Natural killer cell (primary cell): ENCODE measurements around the gene PNMA8A. TPM values are rescaled to one million over a fixed set of nuclear protein-coding genes. Genes with fewer than 3 reads are reported as not detected.
"Not testable (repeated sequence)": the region's sequence is repeated elsewhere in the genome, so short reads cannot be mapped to it uniquely, and the experiment has no call there.

Experiments
- ATAC-seq, 3 donors: fragments of 150-1000 bp in 2 of 3; fragments of 200-7000 bp in 1 of 3; cut with Tn5 transposase; 1 replicate in 1 of 3; 2 replicates in 2 of 3; pipeline ENCODE4 v1.10.0; 2021; ENCODE audit warnings: mild to moderate bottlenecking in 2 of 3, moderate library complexity in 2 of 3
- DNase-seq, 2 donors: peaks; one replicate each; pipeline versions ENCODE4 v3.0.0 to v3.0.0-alpha.2; 2013 to 2021; ENCODE audit warnings: mixed read lengths in 1 of 2
- H3K27ac ChIP-seq: one replicate; pipeline ENCODE4 v1.5.1; 2013; ENCODE audit warnings: mild to moderate bottlenecking, low read length
- H3K27me3 ChIP-seq: one replicate; pipeline ENCODE4 v1.6.1; 2013; ENCODE audit warnings: low read length; ENCODE audit not compliant: control insufficient read depth, insufficient read depth
- H3K36me3 ChIP-seq: one replicate; pipeline ENCODE4 v1.6.1; 2013; ENCODE audit warnings: low read length; ENCODE audit not compliant: control insufficient read depth, insufficient read depth
- H3K4me1 ChIP-seq: one replicate; pipeline ENCODE4 v1.6.1; 2013; ENCODE audit warnings: low read length; ENCODE audit not compliant: control insufficient read depth, insufficient read depth
- H3K4me3 ChIP-seq: one replicate; pipeline ENCODE4 v1.5.1; 2013; ENCODE audit warnings: low read length
- H3K9me3 ChIP-seq: one replicate; pipeline ENCODE4 v1.6.1; 2013; ENCODE audit warnings: low read length; ENCODE audit not compliant: control insufficient read depth, insufficient read depth
- H3K27ac Mint-ChIP-seq, 2 donors: one replicate each; pipeline ENCODE4 v1.8.0; 2022; ENCODE audit warnings: mild to moderate bottlenecking in 2 of 2, mixed read lengths in 2 of 2, moderate library complexity in 1 of 2
- H3K27me3 Mint-ChIP-seq, 2 donors: one replicate each; pipeline ENCODE4 v1.8.0; 2022; ENCODE audit warnings: low read depth in 2 of 2, mixed read lengths in 2 of 2
- H3K36me3 Mint-ChIP-seq: one replicate; pipeline ENCODE4 v1.8.0; 2022; ENCODE audit warnings: mixed read lengths
- H3K4me1 Mint-ChIP-seq, 2 donors: one replicate each; pipeline ENCODE4 v1.8.0; 2022; ENCODE audit warnings: mixed read lengths in 2 of 2
- H3K4me3 Mint-ChIP-seq: one replicate; pipeline ENCODE4 v1.8.0; 2022; ENCODE audit warnings: mild to moderate bottlenecking, moderate library complexity, mixed read lengths
- H3K9me3 Mint-ChIP-seq, 2 donors: one replicate each; pipeline ENCODE4 v1.8.0; 2022; ENCODE audit warnings: mixed read lengths in 2 of 2
- WGBS: methylation state at CpG from one replicate; pipeline ENCODE4 v1.1.7; 2013; ENCODE audit warnings: missing lambda C conversion rate; ENCODE audit not compliant: insufficient coverage; 5-methylcytosine and 5-hydroxymethylcytosine counted together
- intact Hi-C: fragments of 100-400 bp; cut with micrococcal nuclease; formaldehyde crosslinking; loops from one replicate; pipeline ENCODE4 v1.14.2; 2022
- total RNA-seq, 4 donors: library from RNA; stranded (reverse); fragments of 120-200 nt in 1 of 4; gene quantifications; one replicate each; pipeline versions ENCODE4 v1.2.3 to v1.2.4, GENCODE V29; 2013 to 2022
- TF ChIP-seq, protein P1 (sequence below): fragments of 200-600 bp; IDR thresholded peaks from one replicate; pipeline ENCODE4 v1.8.0; 2022; ENCODE audit warnings: antibody characterized with exemption

PNMA8A gene
- total RNA-seq, 3 donors from 2014 or later (not counting 1 experiment from before 2014, with no cell fraction given) = not detected

- no peak overlapping the region for H3K27ac ChIP-seq
- ATAC-seq = no peak
- Mint-ChIP-seq H3K27ac (no peak overlapping the region), H3K4me3 (no peak overlapping the region), H3K9me3 (no peaks in the 10 kb centered on the region), H3K27me3 (peaks cover 5 to 8% of the 10 kb centered on the region in 2 donors), H3K36me3 (no peaks in the 10 kb centered on the region), H3K4me1 (peaks cover 0 to 4% of the 10 kb centered on the region in 2 donors)
- H3K4me1 ChIP-seq = no peaks in the 10 kb centered on the region
- DNase-seq = no peak
- no peaks in the 10 kb centered on the region for H3K9me3 ChIP-seq
- intact Hi-C loops = no loop called here
- no peaks in the 10 kb centered on the region for H3K27me3 ChIP-seq
- no peaks in the 10 kb centered on the region for H3K36me3 ChIP-seq
- TF ChIP-seq, protein P1, sequence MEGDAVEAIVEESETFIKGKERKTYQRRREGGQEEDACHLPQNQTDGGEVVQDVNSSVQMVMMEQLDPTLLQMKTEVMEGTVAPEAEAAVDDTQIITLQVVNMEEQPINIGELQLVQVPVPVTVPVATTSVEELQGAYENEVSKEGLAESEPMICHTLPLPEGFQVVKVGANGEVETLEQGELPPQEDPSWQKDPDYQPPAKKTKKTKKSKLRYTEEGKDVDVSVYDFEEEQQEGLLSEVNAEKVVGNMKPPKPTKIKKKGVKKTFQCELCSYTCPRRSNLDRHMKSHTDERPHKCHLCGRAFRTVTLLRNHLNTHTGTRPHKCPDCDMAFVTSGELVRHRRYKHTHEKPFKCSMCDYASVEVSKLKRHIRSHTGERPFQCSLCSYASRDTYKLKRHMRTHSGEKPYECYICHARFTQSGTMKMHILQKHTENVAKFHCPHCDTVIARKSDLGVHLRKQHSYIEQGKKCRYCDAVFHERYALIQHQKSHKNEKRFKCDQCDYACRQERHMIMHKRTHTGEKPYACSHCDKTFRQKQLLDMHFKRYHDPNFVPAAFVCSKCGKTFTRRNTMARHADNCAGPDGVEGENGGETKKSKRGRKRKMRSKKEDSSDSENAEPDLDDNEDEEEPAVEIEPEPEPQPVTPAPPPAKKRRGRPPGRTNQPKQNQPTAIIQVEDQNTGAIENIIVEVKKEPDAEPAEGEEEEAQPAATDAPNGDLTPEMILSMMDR = no peak
- 63% methylated on average over 1 of the region's 1 CpG for WGBS
- H3K4me3 ChIP-seq = no peak overlapping the region
Observed at GRCh38 chr19:46441866-46442265, 29.5 kb downstream of the PNMA8A start.

- H3K4me3 ChIP-seq, H3K27ac Mint-ChIP-seq, H3K27me3 ChIP-seq, H3K9me3 Mint-ChIP-seq, intact Hi-C loops, H3K36me3 Mint-ChIP-seq, H3K4me3 Mint-ChIP-seq, H3K4me1 Mint-ChIP-seq, DNase-seq, H3K36me3 ChIP-seq, ATAC-seq, H3K27ac ChIP-seq, H3K4me1 ChIP-seq, H3K9me3 ChIP-seq: not testable (repeated sequence)
- 100% methylated on average over 4 of the region's 4 CpGs for WGBS
- H3K27me3 Mint-ChIP-seq = peaks cover 7 to 14% of the 10 kb centered on the region in 2 donors
Observed at GRCh38 chr19:46435689-46436088, 35.7 kb downstream of the PNMA8A start.

DNA sequence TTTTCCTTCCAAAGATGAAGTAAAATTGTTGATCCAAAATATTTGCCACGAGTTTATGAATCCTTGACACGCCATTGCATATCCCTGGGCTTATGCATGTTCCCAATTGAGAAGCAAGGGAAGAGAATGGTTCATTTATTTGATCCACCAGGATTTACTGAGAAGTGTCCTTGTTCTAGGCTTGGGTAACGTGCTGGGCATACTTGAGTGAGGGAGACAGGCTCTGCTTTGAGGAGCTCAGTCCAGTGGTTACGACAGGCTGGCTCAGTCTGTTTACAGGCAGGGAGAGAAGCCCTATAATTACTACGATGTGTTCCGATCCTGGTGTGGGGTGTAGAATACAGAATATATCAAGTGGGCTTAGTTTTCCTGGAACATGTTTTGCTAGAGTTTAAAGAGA lies 36.4 kb downstream of the PNMA8A start:
- ATAC-seq = no peak
- Mint-ChIP-seq H3K9me3 (no peaks in the 10 kb centered on the region), H3K27me3 (peaks cover 14% of the 10 kb centered on the region in 2 donors), H3K4me1 (peaks cover 0 to 5% of the 10 kb centered on the region in 2 donors), H3K4me3 (no peak overlapping the region), H3K27ac (no peak overlapping the region), H3K36me3 (no peaks in the 10 kb centered on the region)
- H3K4me3 ChIP-seq = no peak overlapping the region
- WGBS = 70% methylated on average over 6 of the region's 6 CpGs
- DNase-seq = no peak
- H3K9me3 ChIP-seq = no peaks in the 10 kb centered on the region
- H3K36me3 ChIP-seq = no peaks in the 10 kb centered on the region
- H3K4me1 ChIP-seq = no peaks in the 10 kb centered on the region
- TF ChIP-seq, protein P1 = no peak
- H3K27ac ChIP-seq = no peak overlapping the region
- intact Hi-C loops = no loop called here
- peaks cover 2% of the 10 kb centered on the region for H3K27me3 ChIP-seq

GRCh38 chr19:46433470-46433869 lies 37.9 kb downstream of the PNMA8A start:
- H3K4me3 ChIP-seq, DNase-seq, H3K27ac ChIP-seq, H3K27me3 ChIP-seq, H3K9me3 Mint-ChIP-seq, H3K9me3 ChIP-seq, H3K36me3 Mint-ChIP-seq, H3K4me1 ChIP-seq, H3K4me3 Mint-ChIP-seq, intact Hi-C loops, H3K27ac Mint-ChIP-seq, ATAC-seq, H3K36me3 ChIP-seq: not testable (repeated sequence)
- Mint-ChIP-seq H3K27me3 (peaks cover 19 to 22% of the 10 kb centered on the region in 2 donors), H3K4me1 (peaks cover 10 to 17% of the 10 kb centered on the region in 2 donors)
- WGBS = 78% methylated on average over 7 of the region's 7 CpGs
